Glomerular visceral epithelial cell (primary cell): ENCODE results near the gene NPAS1.

Experiments used
- DNase-seq: peaks from one replicate; pipeline ENCODE4 v3.0.0-alpha.2; 2016; ENCODE audit errors: extremely low spot score

NPAS1 gene

DNA sequence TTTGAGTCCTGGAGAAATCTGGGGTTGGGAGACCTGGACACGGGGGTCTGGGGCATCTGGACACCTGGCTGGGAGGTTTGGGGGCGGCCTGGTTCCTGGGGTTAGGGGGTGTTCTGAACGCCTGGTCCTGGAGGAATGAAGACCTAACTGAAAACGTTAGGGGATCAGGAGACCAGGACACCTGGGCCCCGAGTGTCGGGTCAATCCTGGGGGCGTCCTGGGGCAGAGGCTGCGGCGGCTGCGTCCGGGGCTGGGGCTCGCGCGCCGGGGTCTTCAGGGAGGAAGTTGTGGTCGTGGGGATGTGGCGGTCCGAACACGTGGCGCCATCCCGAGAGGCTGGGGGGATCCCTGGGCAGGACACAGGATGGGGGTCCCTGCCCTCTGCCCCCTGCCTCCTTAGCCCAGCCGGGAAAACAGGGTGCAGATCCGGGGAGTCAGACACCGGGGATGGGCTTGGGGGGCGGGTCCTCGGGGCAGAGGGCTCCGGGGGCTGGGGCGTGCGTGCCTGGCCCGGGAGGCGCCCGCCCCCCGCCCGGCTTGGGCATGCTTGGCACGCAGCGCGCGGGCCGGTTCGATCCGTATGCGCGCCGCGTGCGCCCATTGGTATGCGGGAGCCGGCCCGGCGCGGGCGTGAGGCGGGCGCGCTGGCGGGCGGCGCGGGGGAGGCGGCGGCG is 632 bp downstream of the NPAS1 start:
- DNase-seq: no peak

DNA sequence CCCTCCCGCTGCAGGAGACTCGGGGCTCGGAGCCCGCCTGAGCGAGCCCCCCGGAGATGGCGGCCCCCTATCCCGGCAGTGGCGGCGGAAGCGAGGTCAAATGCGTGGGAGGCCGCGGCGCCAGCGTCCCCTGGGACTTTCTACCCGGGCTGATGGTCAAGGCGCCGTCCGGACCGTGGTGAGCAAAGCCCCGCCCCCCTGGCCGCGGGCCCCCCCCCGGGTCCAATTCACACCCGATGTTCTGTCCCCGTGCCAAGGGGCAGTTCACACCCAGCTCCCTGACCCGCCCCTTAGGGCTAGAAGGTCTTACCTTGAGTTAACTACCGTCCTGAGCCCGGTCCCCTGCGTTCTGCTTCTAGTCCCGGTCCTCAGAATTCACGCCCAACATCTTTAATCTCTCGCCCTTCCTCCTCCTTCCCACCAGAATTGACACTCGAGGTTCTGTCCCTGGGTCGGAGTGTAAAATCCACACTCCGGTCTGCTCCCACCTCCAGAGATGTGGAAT is 1.4 kb downstream of the NPAS1 start:
- DNase-seq: no peak

DNA sequence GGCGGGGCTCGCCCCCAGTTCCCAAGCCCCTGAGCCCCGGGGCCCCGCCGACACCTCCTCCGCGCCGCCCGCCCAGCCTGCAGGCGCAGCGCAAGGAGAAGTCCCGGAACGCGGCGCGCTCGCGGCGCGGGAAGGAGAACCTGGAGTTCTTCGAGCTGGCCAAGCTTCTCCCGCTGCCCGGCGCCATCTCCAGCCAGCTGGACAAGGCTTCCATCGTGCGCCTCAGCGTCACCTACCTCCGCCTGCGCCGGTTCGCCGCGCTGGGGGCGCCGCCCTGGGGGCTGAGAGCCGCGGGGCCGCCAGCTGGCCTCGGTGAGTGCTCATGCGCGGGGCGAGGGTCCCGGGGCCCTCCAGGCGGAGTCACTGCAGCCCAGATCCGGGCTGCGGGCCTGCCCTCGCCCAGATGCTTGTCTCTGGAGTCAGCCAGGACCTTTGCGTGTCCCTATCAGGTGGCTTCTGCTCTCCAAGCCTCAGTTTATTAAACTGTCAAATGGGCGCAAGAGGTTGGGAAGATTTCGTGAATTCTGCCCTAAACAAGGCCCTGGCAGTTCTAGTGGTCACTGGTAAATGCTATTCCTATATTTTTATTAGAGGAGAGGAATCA is 2.0 kb downstream of the NPAS1 start:
- no peak for DNase-seq

DNA sequence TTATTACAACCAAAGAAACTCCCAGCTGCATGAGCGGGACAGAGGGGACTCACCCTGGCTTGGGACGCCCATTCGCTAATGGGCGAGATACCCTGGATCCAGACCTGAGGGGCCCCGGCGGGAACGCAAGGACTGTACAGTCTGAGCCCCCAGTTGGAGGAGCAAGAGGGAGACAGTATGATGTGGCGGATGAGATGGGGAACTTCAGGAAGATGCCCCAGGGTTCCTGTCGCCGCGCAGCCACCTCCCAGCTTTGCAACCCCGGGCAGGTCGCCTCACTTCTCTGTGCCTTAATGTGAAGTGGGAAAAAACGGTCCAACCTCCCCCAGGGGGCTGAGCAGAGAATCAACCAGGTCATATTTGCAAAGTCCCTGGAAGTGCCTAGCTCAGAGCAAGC is 2.5 kb downstream of the NPAS1 start:
- DNase-seq: no peak

DNA sequence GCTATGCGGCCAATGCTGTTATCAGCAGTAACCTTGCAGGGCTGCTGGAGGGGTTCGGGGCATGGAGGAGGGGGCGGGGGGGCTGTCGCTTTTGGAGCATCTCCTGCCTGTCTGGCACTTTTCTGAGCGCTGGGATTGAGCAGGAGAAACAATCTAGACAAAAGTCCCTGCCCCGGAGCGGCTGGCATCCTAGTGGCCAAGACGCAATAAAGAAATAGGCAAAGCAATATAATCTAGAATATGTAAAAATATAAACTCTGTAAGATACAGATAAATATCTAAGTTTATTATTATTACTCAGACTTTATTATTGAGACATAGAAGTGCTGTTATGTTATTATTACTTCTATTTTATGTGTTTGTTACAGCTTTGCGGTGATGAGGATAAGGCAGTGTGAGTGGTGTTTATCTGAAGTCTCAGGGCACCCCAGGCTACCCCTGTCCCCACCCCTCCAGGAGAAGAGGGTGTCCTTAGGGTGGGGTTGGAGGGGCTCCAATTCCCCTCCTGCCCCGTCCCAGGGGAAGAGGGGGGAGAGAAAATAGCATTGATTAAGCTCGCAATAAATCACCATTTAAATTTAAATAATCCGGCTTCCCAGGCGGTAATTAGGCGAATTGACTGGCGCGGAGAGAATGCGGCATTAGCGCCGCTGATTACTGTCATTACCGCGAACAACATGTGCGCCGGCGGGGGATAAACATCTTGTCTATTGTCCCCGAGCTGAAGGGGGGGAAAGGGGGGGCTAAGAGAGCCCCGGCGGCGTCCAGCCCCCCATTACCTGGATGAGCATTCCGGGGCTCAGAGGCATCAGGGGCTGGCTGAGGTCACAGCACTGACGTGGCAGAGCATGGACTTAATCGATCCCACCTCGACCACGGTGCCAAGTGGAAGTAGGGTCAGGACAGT is 3.2 kb downstream of the NPAS1 start:
- no peak for DNase-seq

DNA sequence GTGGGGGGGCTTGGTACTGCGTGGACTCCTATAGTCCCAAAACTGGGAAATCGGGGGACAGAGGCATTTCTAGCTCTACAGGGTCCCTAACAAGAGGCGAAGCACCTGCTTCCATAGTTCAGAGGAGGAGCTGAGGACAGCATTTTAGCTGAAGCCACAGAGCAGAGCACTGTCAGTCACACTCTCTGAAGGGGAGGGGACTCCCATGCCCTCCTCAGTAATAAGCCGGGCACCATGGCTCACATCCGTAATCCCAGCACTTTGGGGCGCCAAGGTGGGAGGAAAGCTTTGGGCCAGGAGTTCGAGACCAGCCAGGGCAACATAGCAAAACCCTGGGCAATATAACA is 3.8 kb downstream of the NPAS1 start:
- no peak for DNase-seq

DNA sequence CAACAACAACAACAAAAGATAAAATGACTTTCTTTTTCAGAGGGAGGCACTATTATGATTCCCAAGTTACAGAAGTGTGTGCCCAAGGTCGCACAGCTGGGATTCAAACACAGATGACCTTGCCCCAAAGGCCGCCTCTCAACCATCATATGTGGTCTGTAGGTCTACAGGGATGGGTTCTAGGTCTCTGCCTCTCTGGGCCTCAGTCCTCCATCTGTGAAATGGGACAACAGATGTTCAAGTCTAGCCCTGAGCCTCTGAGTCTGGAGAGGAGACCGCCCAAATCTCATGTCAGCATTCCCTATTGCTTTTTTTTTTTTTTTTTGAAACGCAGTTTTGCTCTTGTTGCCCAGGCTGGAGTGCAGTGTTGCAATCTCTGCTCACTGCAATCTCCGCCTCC is 4.9 kb downstream of the NPAS1 start:
- no peak for DNase-seq

DNA sequence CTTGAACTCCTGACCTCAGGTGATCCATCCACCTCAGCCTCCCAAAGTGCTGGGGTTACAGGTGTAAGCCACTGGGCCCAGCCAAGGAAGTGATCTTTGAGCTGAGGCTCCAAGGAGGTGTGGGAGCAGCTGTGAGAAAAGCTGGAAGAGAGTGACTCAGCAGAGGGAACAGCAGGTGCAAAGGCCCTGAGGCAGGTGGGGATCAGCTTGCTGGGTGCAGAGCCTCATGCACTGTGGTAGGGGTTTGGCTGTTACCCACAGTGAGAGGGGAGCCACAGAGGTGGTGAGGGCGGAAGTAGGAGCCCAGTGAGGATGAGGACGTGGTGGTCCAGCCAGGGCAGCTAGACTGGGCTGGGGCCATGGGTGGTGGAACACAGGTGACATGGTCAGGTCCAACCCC is 6.5 kb downstream of the NPAS1 start:
- no peak for DNase-seq

DNA sequence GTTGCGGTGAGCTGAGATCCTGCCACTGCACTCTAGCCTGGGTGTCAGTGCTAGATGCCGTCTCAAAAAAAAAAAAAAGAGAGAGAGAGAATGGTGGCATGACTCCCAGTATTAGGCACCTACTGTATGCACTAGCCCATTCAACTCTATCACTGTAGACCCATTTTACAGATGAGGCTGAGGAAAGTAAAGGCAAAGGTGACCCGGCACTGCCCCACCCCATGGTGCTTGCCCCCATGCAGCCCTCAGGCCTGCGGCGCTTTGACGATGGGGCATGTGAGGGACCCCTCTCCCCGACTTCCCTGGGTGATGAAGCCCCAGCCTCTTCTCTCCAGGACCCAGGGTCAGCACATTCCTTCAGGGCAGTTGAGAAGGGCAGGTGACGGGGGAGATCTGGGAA is 7.3 kb downstream of the NPAS1 start:
- no peak for DNase-seq

DNA sequence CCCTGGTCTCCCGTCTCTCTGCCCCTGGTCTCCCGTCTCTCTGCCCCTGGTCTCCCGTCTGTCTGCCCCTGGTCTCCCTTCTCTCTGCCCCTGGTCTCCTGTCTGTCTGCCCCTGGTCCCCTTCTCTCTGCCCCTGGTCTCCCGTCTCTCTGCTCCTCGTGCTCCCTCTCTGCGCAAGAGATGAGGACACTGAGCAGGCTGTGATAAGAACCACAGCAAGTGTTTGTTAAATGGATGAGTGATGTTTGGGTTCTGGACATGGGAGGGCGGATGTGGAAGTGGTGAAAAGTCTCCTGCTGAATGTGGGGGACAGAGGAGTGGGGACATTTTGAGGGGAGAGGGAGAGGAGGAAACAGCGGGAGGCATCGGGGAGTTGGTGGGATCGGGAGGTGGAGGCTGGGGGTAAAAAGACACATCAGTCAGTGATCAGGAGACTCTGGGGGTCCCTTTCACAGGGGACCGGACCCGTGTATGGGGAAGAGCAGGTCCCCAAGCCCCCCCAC is 8.0 kb downstream of the NPAS1 start:
- DNase-seq: no peak

DNA sequence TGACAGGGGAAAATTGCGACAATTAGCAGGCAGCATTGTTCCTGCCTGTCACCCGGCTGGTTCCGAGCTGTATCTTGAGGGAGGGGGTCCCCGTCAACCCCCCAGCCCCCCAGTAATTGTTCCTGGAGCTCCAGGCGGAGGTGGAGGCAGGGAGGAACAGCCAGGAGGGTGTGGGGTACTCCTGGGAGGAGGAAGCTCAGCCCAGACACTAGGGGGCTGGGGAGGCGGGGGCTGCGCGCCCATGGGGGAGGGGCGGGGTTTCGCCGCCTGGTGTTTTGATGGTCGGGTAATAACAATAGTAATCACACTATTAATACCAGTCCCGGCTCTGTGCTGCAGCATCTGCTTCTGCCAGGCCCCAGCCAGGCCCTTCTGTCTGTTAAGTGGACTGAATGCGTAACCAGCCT is 8.6 kb downstream of the NPAS1 start:
- no peak for DNase-seq

DNA sequence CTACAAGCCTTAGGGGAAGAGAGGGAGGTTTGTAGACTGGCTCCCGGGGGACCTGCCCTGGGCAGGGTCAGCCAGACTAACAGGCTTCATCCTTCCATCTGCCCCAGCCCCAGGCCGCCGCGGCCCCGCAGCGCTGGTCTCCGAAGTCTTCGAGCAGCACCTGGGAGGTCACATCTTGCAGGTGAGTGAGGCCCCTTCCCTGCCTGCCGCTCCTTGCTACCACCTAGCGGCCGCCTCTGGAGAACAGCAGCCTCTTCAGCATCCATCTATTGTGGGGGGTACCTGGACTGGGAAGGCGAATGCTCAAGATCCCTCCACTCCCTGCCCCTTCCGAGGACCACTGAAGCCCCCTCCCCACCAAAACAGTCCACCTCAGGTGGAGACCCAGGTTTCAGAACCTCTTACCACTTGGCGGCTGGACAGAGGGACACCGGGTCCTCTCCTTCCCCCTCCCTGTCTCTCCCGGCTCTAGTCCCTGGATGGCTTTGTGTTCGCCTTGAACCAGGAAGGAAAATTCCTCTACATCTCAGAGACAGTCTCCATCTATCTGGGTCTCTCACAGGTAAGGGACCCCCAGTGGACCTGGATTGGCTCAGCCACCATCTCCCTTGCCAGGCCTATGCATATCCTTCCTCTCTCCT is 12.7 kb downstream of the NPAS1 start:
- DNase-seq: peak; percentile 37

DNA sequence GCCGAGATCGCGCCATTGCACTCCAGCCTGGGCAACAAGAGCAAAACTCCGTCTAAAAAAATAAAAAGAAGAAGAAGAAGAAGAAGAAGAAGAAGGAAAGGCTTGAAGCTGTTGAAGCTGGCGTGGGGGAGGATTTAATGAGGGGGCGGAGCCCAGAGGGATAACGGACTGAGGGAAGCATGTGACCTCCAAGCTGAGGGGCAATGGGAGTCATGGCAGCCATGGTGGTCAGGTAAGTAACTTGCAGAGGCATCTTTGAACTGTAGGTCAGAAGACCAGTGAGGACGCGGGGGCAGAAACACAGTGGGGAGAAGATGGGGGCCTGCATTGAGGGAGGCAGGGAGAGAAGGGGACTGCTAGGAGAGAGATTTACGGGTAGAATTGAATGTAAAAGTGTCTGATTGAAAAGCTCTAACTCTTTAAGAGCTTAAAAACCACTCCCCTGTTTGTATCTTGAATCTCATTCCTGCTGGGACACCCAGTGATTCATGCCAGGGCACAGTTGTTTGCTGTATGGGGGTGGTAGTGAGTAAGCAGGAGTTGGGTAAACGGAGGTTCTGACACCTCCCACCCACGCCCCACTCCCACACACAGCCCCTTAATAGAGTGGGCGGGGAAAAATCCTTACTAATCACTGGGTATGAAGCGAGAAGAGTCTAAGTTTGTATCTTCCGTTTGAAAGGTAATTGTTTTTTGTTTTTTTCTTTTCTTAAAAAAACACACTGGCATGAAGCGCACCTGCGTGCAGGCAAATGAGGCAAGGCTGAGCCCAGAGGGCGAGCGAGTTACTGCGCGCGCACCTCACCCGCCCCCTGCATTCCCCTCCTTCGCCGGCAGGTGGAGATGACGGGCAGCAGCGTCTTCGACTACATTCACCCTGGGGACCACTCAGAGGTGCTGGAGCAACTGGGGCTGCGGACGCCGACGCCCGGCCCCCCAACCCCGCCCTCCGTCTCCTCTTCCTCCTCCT is 15.8 kb downstream of the NPAS1 start:
- peak; percentile 93 for DNase-seq

DNA sequence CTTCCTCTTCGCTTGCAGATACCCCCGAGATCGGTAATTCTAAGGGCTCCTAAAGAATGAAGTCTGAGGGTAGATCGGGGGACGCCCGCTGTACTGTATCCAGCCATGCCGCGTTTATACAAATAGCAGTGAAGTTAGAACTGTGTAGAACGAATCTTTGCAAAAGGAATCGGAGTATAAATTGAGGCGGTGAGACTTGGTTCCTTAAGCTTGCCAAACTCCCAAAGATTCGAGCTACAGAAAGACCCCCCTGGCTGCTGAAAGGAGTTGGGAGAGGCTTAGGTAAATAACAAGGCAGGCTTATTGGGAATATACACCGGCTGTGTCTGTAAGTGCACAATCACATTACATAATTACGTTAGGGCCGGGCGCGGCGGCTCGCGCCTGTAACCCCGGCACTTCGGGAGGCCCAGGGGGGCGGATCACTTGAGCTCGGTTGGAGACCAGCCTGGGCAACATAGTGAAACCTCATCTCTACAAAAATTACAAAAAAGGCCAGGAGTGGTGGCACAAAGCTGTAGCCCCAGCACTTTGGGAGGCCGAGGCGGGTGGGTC is 16.5 kb downstream of the NPAS1 start:
- peak; percentile 25 for DNase-seq

DNA sequence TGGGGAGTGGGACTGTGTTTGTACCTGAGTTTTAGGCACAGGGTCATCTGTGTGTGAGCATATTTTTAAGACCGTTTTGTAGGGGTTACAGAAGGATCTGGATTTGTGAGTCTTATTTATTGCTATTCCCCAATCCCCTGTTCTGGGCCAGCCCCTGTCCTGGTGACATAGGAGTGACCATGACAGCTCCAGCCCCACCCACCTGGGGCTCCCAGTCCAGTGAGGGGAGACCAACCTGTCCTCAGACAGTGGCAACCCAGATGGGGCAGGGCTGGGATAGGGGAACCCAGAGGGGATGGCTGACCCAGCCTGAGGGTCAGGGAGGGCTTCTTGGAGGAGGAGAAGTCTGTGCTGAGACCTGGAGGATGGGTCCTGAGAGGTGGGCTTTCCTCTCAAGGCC is 18.1 kb downstream of the NPAS1 start:
- DNase-seq: no peak

DNA sequence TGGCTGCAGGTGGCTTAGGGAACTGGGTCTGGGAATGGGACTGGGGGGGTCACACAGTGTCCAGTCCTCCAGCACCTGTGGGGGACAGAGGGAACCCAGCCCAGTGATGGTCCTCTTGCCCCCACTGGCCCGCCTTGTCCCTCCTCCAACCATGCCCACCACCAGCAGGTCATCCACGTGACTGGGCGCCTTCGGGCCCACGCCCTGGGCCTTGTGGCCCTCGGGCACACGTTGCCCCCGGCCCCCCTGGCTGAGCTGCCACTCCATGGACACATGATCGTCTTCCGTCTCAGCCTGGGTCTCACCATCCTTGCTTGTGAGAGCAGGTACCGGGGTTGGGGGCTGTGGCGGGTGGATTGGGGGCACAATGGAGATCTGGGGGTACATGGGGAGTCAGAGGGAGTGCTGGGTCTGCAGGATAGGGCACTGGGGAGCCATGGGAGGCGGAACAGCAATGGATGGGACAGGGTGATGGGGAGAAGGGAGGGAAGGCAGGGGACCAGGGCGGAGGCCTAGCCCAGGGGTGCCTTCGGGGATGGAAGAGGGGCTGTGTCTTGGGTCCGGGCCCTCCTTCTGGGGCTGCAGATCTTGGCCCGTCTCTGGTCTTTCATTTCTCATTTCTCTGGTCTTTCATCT is 19.7 kb downstream of the NPAS1 start:
- DNase-seq: no peak

DNA sequence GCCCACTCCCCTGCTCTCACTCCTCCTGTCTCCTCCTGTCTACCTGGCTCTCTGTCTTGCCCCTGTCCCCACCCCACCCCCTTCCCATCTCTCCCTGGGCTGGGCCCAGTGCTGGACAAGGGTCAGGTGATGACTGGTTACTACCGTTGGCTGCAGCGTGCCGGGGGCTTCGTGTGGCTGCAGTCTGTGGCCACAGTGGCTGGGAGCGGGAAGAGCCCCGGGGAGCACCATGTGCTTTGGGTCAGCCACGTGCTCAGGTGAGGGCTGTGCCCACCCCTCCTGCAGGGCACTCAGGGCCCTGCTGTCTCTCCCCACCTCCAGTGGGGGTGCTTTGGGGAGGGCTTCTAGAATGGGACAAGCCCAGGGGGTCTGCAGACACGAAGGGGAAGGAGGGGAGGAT is 21.2 kb downstream of the NPAS1 start:
- no peak for DNase-seq

DNA sequence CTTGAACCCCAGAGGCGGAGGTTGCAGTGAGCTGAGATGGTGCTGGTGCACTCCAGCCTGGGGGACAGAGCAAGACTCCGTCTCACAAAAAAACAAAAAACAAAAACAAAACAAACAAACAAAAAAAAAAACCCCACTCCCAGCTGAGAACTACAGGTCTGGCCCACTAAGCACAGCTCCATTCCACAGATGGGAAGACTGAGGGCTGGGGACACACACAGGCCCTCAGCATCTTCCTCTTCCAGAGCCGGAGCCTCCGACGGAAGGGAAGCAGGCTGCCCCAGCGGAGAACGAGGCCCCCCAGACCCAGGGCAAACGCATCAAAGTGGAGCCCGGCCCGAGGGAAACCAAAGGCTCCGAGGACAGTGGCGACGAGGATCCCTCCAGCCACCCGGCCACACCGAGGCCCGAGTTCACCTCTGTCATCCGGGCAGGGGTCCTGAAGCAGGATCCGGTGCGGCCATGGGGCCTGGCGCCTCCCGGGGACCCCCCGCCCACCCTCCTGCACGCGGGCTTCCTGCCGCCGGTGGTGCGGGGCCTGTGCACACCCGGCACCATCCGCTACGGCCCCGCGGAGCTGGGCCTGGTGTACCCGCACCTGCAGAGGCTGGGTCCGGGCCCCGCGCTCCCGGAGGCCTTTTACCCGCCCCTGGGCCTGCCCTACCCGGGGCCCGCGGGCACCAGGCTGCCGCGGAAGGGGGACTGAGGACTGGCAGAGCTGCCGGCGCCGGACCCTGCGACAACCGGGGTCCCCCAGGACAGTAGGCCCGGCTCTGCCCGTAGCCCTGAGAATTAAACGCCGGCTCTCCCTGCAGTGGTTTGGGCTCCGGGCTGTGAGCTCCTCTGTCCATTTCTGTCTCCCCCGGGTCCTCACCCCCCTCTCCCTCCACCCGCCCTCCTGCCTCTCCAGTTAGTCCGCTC is 25.6 kb downstream of the NPAS1 start:
- DNase-seq: no peak

DNA sequence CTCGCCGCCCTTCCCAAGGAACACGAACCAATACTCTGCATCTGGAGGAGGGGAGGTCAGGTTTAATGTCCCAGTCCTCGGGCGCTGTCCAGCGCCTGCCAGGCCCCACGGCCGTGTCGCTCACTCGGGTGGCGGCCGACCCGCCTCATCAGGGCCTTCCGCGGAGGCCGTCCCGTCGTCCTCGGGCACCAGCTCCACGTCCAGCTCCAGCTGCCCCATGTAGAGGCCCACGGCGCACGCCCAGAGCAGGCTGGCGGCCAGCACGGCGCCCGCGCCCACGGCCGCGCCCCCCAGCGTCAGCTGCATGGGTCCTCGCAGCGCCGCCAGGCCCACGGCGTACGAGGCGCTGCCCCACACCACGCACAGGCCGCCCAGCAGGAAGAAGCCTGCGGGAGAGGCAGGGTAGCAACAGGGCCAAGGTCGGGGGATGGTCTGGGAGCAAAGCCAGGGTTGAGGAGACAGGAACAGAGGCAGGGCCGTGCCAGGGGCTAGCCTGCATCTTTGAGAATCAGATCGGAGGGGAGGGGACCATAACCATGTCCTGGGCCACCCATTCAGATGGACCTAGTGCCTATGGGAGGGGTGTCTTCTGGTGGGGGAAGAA is 26.3 kb downstream of the NPAS1 start:
- DNase-seq: no peak
